GM20000 (cell line): ENCODE results near the gene ASB18.

Experiments used
- DNase-seq: peaks from one replicate; pipeline ENCODE4 v3.0.0; 2012; ENCODE audit warnings: low spot score
- CTCF ChIP-seq: IDR thresholded peaks from 2 replicates; pipeline ENCODE4 v1.5.1; 2012; ENCODE audit warnings: mild to moderate bottlenecking, control low read depth; ENCODE audit errors: extremely low read depth, missing control alignments

ASB18 gene

GRCh38 chr2:236264256-236264655 lies at the start of gene ASB18:
TSS of gene ASB18 (minus strand) at chr2:236264406. CDS start at chr2:236264345, 61 bp downstream.
- no peak for DNase-seq

GRCh38 chr2:236311286-236311685 lies 47.1 kb upstream of the ASB18 start:
- DNase-seq = no peak
- TF ChIP-seq CTCF = no peak

More at GRCh38 chr2:236264256-236264655, at the start of gene ASB18:
- no peak for TF ChIP-seq CTCF

- DNase-seq = peak; percentile 42
- peak; percentile 56 for TF ChIP-seq CTCF
Observed at GRCh38 chr2:236309669-236310029, 45.4 kb upstream of the ASB18 start.

GRCh38 chr2:236308855-236309668 lies 44.9 kb upstream of the ASB18 start:
- no peak for TF ChIP-seq CTCF
- DNase-seq = no peak

- no peak for TF ChIP-seq CTCF
- DNase-seq = no peak
Observed at GRCh38 chr2:236307641-236308040, 43.4 kb upstream of the ASB18 start.

GRCh38 chr2:236306825-236307540 lies 42.8 kb upstream of the ASB18 start:
- no peak for TF ChIP-seq CTCF
- no peak for DNase-seq

- DNase-seq = no peak
- TF ChIP-seq CTCF = no peak
Observed at GRCh38 chr2:236305964-236306605, 41.9 kb upstream of the ASB18 start.
